Measurements from ENCODE around the gene DIPK1B.

GRCh38 chr9:136695435-136695895, 16.9 kb upstream of the DIPK1B start:
- TF ChIP-seq ARNT (IDR thresholded peaks at IDR 0.05) (no peak), BHLHE40 (IDR thresholded peaks at IDR 0.05; ENCODE audit: borderline replicate concordance) (no peak), SUZ12 (IDR thresholded peaks at IDR 0.05) (no peak), TARDBP (IDR thresholded peaks at IDR 0.05) (no peak), FOXM1 (IDR thresholded peaks at IDR 0.05; ENCODE audit: borderline replicate concordance) (no peak), SP1 (IDR thresholded peaks at IDR 0.05) (no peak), FOXA1 (IDR thresholded peaks at IDR 0.05) (no peak), ZNF384 (IDR thresholded peaks at IDR 0.05) (no peak), PKNOX1 (IDR thresholded peaks at IDR 0.05) (no peak), L3MBTL2 (conservative IDR thresholded peaks at IDR 0.05) (no peak), ELF4 (IDR thresholded peaks at IDR 0.05) (no peak), HDGF (IDR thresholded peaks at IDR 0.05; ENCODE audit: borderline replicate concordance) (no peak), NFRKB (IDR thresholded peaks at IDR 0.05) (no peak)
